NT2/D1 (cell line): ENCODE measurements around the gene IL34.

ENCODE experiments used
- DNase-seq: peaks from one replicate; pipeline ENCODE4 v3.0.0-alpha.2; 2011; ENCODE audit warnings: low read depth, low spot score
- H3K27me3 ChIP-seq: 2 replicates; pipeline ENCODE4 v1.6.0; 2011; ENCODE audit warnings: mild to moderate bottlenecking; ENCODE audit not compliant: insufficient read length, insufficient read depth
- H3K36me3 ChIP-seq: 2 replicates; pipeline ENCODE4 v1.6.1; 2011; ENCODE audit warnings: mild to moderate bottlenecking, low read length, mixed read lengths; ENCODE audit not compliant: insufficient read depth, insufficient read length
- H3K4me1 ChIP-seq: 2 replicates; pipeline ENCODE4 v1.5.1; 2011; ENCODE audit not compliant: insufficient read depth, insufficient read length
- H3K4me3 ChIP-seq: 2 replicates; pipeline ENCODE4 v1.5.1; 2011; ENCODE audit warnings: low read depth; ENCODE audit not compliant: insufficient read length
- H3K9ac ChIP-seq: 2 replicates; pipeline ENCODE4 v1.6.0; 2011; ENCODE audit warnings: low read depth; ENCODE audit not compliant: insufficient read length
- H3K9me3 ChIP-seq: 2 replicates; pipeline ENCODE4 v1.5.1; 2011; ENCODE audit warnings: mild to moderate bottlenecking, low read length; ENCODE audit not compliant: insufficient read depth
- SUZ12 ChIP-seq: IDR thresholded peaks from 2 replicates; pipeline ENCODE4 v1.6.1; 2011; ENCODE audit not compliant: insufficient read length, insufficient read depth; ENCODE audit errors: extremely low read depth
- YY1 ChIP-seq: IDR thresholded peaks from 2 replicates; pipeline ENCODE4 v1.6.1; 2011; ENCODE audit not compliant: insufficient read length, insufficient read depth
- ZNF274 ChIP-seq: IDR thresholded peaks from 2 replicates; pipeline ENCODE4 v1.6.1; 2011; ENCODE audit warnings: mild to moderate bottlenecking, low read depth, low read length

Gene IL34

DNA sequence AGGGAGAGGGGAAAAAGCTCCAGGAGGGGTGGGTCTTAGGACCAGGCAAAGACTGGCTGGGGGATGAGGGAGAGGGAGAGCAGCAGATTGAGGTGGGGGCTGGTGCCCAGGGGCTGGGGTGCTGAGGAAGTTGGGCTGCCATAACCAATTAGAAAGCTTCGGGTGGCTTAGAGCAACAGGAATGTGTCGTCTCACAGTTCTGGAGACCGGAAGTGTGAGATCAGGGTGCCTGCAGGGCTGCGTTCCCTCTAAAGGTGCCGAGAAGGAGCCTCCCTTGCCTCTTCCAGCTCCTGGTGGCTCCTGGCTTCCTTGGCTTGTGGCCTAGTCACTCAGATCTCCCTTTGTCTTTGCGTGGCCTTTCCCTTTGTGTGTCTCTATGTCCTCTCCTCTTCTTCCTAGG lies 2.2 kb downstream of the IL34 start:
- no peak for DNase-seq
- H3K9ac ChIP-seq: no peak overlapping the region
- H3K27me3 ChIP-seq: no peaks in the 10 kb centered on the region
- H3K9me3 ChIP-seq: peaks cover 8% of the 10 kb centered on the region; the same call in 1 of the 2 replicates
- peaks cover 4% of the 10 kb centered on the region for H3K4me1 ChIP-seq
- TF ChIP-seq ZNF274 (no peak), SUZ12 (no peak)
- H3K36me3 ChIP-seq: no peaks in the 10 kb centered on the region
- no peak overlapping the region for H3K4me3 ChIP-seq

DNA sequence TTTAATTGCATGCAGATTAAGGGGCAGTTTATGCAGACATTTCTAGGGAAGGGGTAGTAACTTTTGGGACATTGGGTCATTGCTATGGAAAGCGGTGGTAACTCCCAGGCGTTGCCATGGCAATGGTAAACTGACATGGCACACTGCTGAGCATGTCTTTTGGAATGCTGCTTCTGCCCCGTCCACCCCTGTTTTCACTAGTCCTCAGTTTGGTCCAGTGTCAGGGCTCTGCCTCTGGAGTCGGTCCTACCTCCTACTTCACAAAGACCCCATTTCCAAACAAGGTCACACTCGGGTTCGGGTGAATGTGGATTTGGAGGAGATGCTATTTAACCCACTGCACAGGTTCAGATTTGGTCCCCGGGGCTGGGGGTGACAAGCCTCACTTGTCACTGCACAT lies 2.9 kb downstream of the IL34 start:
- TF ChIP-seq YY1 (no peak), SUZ12 (no peak), ZNF274 (no peak)
- no peak overlapping the region for H3K4me3 ChIP-seq

DNA sequence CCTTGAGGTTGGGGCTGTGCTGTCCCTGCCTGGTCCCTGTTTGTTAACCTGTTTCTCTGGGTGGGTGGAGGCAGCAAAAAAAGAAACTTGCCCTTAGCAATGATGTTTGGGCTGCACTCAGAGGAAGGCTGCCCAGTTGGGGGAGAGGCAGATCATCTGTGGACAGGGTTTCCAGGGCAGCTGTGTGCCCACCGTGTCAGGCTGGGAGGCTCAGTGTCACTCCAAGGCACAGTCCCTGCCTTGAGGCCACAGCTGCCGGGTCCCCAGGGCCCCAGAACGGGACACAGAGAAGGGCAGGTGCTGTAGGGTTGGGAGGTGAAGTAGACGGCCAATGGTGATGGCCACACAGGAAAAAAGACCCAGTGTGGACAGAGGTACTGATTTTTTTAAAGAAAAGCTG lies 3.9 kb downstream of the IL34 start:
- Histone ChIP-seq H3K4me3 (no peak overlapping the region), H3K9ac (no peak overlapping the region), H3K9me3 (peaks cover 8% of the 10 kb centered on the region; the same call in 1 of the 2 replicates), H3K36me3 (no peaks in the 10 kb centered on the region), H3K4me1 (peaks cover 9% of the 10 kb centered on the region), H3K27me3 (no peaks in the 10 kb centered on the region)
- DNase-seq: no peak
- TF ChIP-seq SUZ12 (no peak), YY1 (no peak), ZNF274 (no peak)

More for the DNA sequence above, 2.9 kb downstream of the IL34 start:
- no peaks in the 10 kb centered on the region for H3K27me3 ChIP-seq
- no peaks in the 10 kb centered on the region for H3K36me3 ChIP-seq
- peaks cover 8% of the 10 kb centered on the region; the same call in 1 of the 2 replicates for H3K9me3 ChIP-seq
- H3K4me1 ChIP-seq: peaks cover 8% of the 10 kb centered on the region
- no peak overlapping the region for H3K9ac ChIP-seq
- no peak for DNase-seq

DNA sequence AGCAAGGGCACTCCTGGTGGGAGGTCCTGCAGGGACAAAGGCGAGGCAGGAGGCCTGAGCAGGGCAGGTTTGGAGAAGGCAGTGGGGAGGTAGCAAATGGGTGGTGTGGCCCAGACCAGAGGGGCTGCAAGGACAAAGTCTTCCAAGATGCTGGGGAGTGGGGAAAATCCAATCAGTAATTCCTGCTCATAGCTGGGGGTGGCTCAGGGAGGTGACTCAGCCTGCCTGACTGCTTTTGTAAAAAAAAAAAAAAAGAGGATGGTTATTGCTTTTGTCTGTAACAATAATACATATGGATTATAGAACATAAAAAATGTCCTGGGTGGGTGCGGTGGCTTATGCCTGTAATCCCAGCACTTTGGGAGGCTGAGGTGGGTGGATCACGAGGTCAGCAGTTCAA lies 5.2 kb downstream of the IL34 start:
- no peaks in the 10 kb centered on the region for H3K27me3 ChIP-seq
- no peak for DNase-seq
- H3K9ac ChIP-seq: no peak overlapping the region
- peaks cover 8% of the 10 kb centered on the region; the same call in 1 of the 2 replicates for H3K9me3 ChIP-seq
- peaks cover 10% of the 10 kb centered on the region for H3K4me1 ChIP-seq
- TF ChIP-seq SUZ12: no peak
- TF ChIP-seq ZNF274: no peak
- TF ChIP-seq YY1: no peak
- H3K36me3 ChIP-seq: no peaks in the 10 kb centered on the region
- H3K4me3 ChIP-seq: no peak overlapping the region

DNA sequence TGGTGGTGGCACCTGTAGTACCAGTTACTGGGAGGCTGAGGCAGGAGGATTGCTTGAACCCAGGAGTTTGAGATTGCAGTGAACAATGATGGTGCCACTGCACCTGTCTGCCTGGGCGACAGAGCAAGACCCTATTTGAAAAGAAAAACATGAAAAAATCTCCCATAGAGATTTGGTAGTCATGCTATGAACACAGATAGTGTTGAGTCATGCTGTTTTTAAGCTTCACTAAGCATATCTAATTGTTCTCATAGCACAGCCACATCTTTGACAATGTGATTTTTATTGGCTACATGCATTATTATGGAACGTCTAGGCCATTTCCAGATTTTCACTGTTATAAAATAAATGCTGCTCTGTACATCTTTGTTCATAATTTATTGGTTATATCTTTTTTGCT lies 6.0 kb downstream of the IL34 start:
- Histone ChIP-seq H3K27me3 (no peaks in the 10 kb centered on the region), H3K4me1 (peaks cover 12% of the 10 kb centered on the region), H3K36me3 (no peaks in the 10 kb centered on the region), H3K9me3 (peaks cover 8% of the 10 kb centered on the region; the same call in 1 of the 2 replicates), H3K9ac (no peak overlapping the region), H3K4me3 (no peak overlapping the region)
- no peak for TF ChIP-seq SUZ12
- TF ChIP-seq YY1: no peak
- no peak for TF ChIP-seq ZNF274
- DNase-seq: no peak

DNA sequence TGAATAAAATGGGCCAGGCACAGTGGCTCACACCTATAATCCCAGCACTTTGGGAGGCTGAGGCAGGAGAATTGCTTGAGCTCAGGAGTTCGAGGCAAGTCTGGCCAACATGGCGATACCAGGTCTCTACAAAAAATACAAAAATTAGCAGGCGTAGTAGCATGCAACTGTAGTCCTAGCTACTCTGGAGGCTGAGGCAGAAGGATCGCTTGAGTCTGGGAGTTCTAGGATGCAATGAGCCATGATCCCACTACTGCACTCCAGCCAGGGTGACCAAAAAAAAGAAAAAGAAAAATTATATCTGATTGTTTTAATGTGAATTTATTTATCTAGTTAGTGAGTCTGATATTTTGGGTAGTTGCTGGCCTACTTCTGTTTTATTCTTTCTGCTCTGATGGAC lies 7.0 kb downstream of the IL34 start:
- no peaks in the 10 kb centered on the region for H3K36me3 ChIP-seq
- DNase-seq: no peak
- no peak overlapping the region for H3K4me3 ChIP-seq
- H3K4me1 ChIP-seq: peaks cover 12% of the 10 kb centered on the region
- H3K9ac ChIP-seq: no peak overlapping the region
- no peaks in the 10 kb centered on the region for H3K27me3 ChIP-seq
- TF ChIP-seq YY1: no peak
- no peak for TF ChIP-seq SUZ12
- no peak for TF ChIP-seq ZNF274
- H3K9me3 ChIP-seq: peaks cover 8% of the 10 kb centered on the region; the same call in 1 of the 2 replicates

DNA sequence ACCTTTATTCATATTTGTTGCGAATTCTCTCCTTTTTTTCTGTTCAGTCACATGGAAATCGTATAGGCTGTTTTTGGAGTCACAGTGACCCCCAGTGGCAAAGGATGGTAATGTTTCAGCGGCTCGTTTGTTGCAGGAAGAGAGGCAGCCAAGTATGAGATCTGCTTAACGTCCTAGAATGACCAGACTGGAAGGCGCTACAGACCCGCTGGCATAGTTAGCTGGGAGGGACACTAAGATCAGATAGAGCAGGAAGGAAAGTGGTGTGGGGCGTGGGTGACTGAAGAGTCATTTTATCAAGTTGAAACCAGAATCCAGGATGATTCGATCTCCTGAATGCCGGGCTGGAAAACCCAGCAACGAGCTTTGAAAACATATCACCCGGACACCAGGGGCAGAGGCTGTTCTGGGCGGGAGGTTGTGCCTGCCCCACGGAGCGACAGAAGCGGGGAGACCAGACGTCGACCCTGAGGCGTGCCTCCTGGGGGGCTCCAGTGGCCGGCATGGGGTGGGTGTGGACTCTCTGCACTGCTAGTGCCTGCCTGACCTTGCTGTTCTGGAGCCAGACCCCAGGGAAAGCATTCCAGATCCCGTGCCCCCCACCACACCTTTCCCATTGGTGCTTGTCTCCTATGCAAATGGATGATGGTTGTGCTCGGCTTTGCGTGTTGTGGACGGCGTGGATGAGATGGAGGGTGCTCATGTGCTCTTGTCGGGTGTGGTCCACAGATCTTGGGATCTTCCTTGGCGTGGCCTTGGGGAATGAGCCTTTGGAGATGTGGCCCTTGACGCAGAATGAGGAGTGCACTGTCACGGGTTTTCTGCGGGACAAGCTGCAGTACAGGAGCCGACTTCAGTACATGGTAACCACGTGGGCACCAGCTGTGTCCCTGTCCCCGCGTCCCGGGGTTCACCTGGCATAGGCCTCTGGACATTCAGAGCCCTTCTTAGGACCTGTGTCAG lies 7.7 kb downstream of the IL34 start:
- Histone ChIP-seq H3K4me1 (peaks cover 11% of the 10 kb centered on the region), H3K27me3 (no peaks in the 10 kb centered on the region), H3K9ac (peak overlapping the region; percentile 36), H3K9me3 (peaks cover 2% of the 10 kb centered on the region; the same call in 1 of the 2 replicates), H3K36me3 (no peaks in the 10 kb centered on the region), H3K4me3 (no peak overlapping the region)
- peak; percentile 80 for DNase-seq
- TF ChIP-seq ZNF274: no peak
- TF ChIP-seq SUZ12: no peak
- no peak for TF ChIP-seq YY1
